ENCODE measurements around the gene NBDY. TPM values are rescaled to one million over a fixed set of nuclear protein-coding genes. Genes with fewer than 3 reads are reported as not detected.

Gene NBDY
- total RNA-seq, 2 experiments from 2014 or later = 5.4 to 32.9 TPM

DNA sequence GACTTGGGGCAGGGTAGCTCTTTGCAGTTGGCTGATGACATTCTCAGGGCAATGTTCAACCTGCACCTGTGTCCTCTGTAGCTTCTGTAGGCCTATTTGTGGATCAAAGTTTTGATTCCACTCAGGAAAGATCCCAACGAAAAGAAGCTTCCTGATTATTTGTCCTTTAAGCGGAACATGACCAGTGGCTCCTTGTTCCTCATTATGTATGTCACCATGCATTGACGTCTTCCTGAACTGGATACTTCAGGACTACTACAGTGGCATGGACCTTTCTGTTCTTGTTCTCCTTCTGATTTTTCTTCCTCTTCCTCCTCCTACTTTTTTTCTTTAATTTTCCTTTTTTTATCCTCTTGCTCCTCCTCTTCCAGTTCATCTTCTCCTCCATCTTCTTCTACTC, 62.4 kb downstream of the NBDY start:
- POLR2A ChIA-PET = no interaction called here
- no peaks in the 10 kb centered on the region for H3K9me3 ChIP-seq (ENCODE audit: low read length)
- CTCF ChIA-PET (ENCODE audit: unreplicated experiment) = no interaction called here
- TF ChIP-seq, protein P1, sequence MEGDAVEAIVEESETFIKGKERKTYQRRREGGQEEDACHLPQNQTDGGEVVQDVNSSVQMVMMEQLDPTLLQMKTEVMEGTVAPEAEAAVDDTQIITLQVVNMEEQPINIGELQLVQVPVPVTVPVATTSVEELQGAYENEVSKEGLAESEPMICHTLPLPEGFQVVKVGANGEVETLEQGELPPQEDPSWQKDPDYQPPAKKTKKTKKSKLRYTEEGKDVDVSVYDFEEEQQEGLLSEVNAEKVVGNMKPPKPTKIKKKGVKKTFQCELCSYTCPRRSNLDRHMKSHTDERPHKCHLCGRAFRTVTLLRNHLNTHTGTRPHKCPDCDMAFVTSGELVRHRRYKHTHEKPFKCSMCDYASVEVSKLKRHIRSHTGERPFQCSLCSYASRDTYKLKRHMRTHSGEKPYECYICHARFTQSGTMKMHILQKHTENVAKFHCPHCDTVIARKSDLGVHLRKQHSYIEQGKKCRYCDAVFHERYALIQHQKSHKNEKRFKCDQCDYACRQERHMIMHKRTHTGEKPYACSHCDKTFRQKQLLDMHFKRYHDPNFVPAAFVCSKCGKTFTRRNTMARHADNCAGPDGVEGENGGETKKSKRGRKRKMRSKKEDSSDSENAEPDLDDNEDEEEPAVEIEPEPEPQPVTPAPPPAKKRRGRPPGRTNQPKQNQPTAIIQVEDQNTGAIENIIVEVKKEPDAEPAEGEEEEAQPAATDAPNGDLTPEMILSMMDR (conservative IDR thresholded peaks at IDR 0.05; ENCODE audit: low read length) = no peak
- TF ChIP-seq EZH2phosphoT487 (IDR thresholded peaks at IDR 0.05; ENCODE audit: borderline replicate concordance, low read depth, low read length) = no peak
- no peaks in the 10 kb centered on the region for H3K79me2 ChIP-seq (ENCODE audit: insufficient read depth, low read depth, low read length)
- H3K4me2 ChIP-seq (ENCODE audit: low read length) = 0 out of 2 replicates have a peak overlapping the region, but pooled peaks have one; percentile 26
- H3K4me1 ChIP-seq (ENCODE audit: insufficient read depth, low read length, poor library complexity, severe bottlenecking) = peaks cover 17% of the 10 kb centered on the region
- no peaks in the 10 kb centered on the region for H4K20me1 ChIP-seq (ENCODE audit: insufficient read depth, low read length)
- H3K36me3 ChIP-seq (ENCODE audit: insufficient read depth, low read length) = no peaks in the 10 kb centered on the region
- no peak overlapping the region for H3K4me3 ChIP-seq (ENCODE audit: low read depth, low read length, poor library complexity, severe bottlenecking)
- no peaks in the 10 kb centered on the region for H3K9me2 ChIP-seq (ENCODE audit: insufficient read depth, low read length)
- H3K27ac ChIP-seq (ENCODE audit: low read depth, low read length, poor library complexity, severe bottlenecking) = no peak overlapping the region
- intact Hi-C loops (cut with micrococcal nuclease; ENCODE audit: unreplicated experiment) = no loop called here
- no peak for DNase-seq (ENCODE audit: low spot score)
- BruUV-seq (replicated peaks) = no TSS peak
- H2AFZ ChIP-seq (ENCODE audit: low read length) = no peak overlapping the region

DNA sequence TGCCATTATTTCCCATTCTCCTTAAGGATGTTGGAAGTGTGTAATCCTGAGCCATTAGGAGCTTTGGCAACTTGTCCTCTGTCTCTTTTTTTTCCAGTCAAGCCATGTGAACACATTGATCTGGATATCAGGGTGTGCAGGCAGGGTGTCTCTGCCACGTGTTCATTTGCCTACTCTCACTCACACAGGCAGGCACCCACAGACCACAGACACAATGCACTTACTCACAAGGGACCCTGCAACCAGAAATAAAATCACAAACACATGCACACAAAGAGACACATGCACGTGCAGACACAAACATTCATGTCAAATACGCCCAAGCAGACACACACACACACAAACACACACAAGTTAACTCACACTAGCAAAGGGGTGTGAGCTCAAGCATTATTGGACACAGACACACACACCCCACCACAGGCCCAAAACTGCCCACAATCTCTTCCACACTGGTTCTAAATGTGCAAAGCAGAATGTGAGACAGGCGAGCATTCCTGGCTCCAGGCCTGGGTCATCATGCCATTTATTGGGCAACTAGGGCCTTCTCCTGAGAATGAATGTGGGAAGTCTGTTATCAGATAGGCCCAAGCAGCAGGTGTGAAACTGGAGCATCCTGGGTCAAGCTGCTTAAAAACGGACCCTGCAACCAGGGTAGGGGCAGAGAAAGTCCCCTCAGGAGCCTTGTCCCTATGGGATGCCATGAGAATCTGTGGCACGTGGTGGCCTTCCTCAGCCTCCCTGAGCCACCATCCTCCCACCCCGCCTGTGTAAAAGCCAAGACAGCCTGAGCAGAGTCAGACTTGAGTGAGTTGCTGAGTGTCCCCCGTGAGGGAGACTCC, 63.4 kb downstream of the NBDY start:
- no peak for TF ChIP-seq EZH2phosphoT487 (IDR thresholded peaks at IDR 0.05; ENCODE audit: borderline replicate concordance, low read depth, low read length)
- TF ChIP-seq, protein P1 (conservative IDR thresholded peaks at IDR 0.05; ENCODE audit: low read length) = no peak
- Histone ChIP-seq H3K36me3 (ENCODE audit: insufficient read depth, low read length) (no peaks in the 10 kb centered on the region), H4K20me1 (ENCODE audit: insufficient read depth, low read length) (no peaks in the 10 kb centered on the region), H3K4me2 (ENCODE audit: low read length) (peak overlapping the region; percentile 26; the same call in 1 of the 2 replicates), H2AFZ (ENCODE audit: low read length) (no peak overlapping the region), H3K4me3 (ENCODE audit: low read depth, low read length, poor library complexity, severe bottlenecking) (no peak overlapping the region), H3K9me2 (ENCODE audit: insufficient read depth, low read length) (no peaks in the 10 kb centered on the region), H3K27ac (ENCODE audit: low read depth, low read length, poor library complexity, severe bottlenecking) (no peak overlapping the region), H3K79me2 (ENCODE audit: insufficient read depth, low read depth, low read length) (no peaks in the 10 kb centered on the region), H3K4me1 (ENCODE audit: insufficient read depth, low read length, poor library complexity, severe bottlenecking) (peaks cover 17% of the 10 kb centered on the region), H3K9me3 (ENCODE audit: low read length) (no peaks in the 10 kb centered on the region)
- CTCF ChIA-PET (ENCODE audit: unreplicated experiment) = no interaction called here
- BruUV-seq (replicated peaks) = no TSS peak
- intact Hi-C loops (cut with micrococcal nuclease; ENCODE audit: unreplicated experiment) = no loop called here
- peak; percentile 12 for DNase-seq (ENCODE audit: low spot score)
- POLR2A ChIA-PET = no interaction called here

DNA sequence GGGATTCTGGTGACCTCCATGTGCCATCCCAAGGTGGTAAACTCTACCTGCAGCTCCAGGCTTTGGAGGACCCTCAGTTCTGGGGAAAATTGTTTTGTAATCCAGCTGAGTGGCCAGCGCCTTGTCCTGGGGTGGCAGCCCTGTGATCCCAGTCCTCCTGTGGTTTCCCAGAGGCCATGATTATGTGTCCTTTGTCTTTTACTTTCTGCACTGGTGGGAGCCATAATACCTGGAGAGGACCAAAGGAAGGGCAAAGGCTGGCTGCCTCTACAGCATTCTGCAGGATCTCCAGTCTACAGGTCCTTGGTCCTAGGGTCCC, 64.0 kb downstream of the NBDY start:
- no peaks in the 10 kb centered on the region for H3K79me2 ChIP-seq (ENCODE audit: insufficient read depth, low read depth, low read length)
- no peak for TF ChIP-seq EZH2phosphoT487 (IDR thresholded peaks at IDR 0.05; ENCODE audit: borderline replicate concordance, low read depth, low read length)
- TF ChIP-seq, protein P1 (conservative IDR thresholded peaks at IDR 0.05; ENCODE audit: low read length) = no peak
- no peaks in the 10 kb centered on the region for H3K36me3 ChIP-seq (ENCODE audit: insufficient read depth, low read length)
- no peak overlapping the region for H3K27ac ChIP-seq (ENCODE audit: low read depth, low read length, poor library complexity, severe bottlenecking)
- H2AFZ ChIP-seq (ENCODE audit: low read length) = no peak overlapping the region
- H4K20me1 ChIP-seq (ENCODE audit: insufficient read depth, low read length) = no peaks in the 10 kb centered on the region
- ChIA-PET POLR2A (no interaction called here), CTCF (ENCODE audit: unreplicated experiment) (no interaction called here)
- peaks cover 17% of the 10 kb centered on the region for H3K4me1 ChIP-seq (ENCODE audit: insufficient read depth, low read length, poor library complexity, severe bottlenecking)
- H3K4me3 ChIP-seq (ENCODE audit: low read depth, low read length, poor library complexity, severe bottlenecking) = no peak overlapping the region
- no peak for DNase-seq (ENCODE audit: low spot score)
- no peaks in the 10 kb centered on the region for H3K9me2 ChIP-seq (ENCODE audit: insufficient read depth, low read length)
- no peak overlapping the region for H3K4me2 ChIP-seq (ENCODE audit: low read length)
- intact Hi-C loops (cut with micrococcal nuclease; ENCODE audit: unreplicated experiment) = no loop called here
- no TSS peak for BruUV-seq (replicated peaks)
- no peaks in the 10 kb centered on the region for H3K9me3 ChIP-seq (ENCODE audit: low read length)
